ENCODE measurements around the gene ANXA4. TPM values are rescaled to one million over a fixed set of nuclear protein-coding genes. Genes with fewer than 3 reads are reported as not detected.

The ANXA4 gene
- total RNA-seq, 2 experiments from 2014 or later, result 86.9 to 90.4 TPM

DNA sequence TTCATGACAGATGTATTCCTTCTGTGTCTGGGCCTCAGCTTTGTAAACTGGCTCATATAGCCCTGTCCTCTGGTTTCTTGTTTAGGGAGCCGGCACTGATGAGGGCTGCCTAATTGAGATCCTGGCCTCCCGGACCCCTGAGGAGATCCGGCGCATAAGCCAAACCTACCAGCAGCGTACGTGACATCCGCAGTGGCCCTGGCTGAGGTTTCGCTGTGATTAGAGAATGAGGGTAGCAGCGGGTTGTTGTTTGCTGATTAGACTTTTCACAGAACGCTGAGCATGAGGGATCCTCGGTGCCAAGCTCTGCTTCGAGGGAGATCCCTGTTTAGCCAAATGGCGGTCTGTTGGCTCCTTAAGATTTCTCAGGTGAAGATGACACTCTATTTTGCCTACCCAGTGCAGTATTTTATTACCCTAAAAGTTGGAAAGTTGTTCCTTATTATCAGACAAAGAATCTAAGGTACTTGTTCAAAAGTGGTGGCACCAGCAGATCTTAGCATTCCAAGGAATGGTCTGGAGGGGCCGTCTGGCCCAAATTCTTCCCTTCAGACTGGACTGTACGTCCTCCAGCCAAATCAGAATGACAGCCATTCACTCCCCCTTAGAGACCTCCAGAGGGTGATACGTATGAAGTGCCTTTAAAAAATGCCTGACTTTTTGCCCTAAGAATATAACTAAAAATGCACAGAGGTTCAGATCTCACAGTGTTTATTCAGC is 66.0 kb downstream of the ANXA4 start:
- Mint-ChIP-seq H3K27me3 (no peaks in the 10 kb centered on the region), H3K27ac (no peak overlapping the region), H3K4me3 (no peak overlapping the region), H3K4me1 (peaks cover 18% of the 10 kb centered on the region), H3K9me3 (no peaks in the 10 kb centered on the region), H3K36me3 (ENCODE audit: low read depth) (peaks cover 40% of the 10 kb centered on the region)
- ChIA-PET POLR2A (interaction anchor here (0.6 kb wide), 1 partner anchor 72 kb away, joined by 3 read pairs; no protein-coding TSS in a partner anchor), CTCF (no interaction called here)
- no peak for DNase-seq

DNA sequence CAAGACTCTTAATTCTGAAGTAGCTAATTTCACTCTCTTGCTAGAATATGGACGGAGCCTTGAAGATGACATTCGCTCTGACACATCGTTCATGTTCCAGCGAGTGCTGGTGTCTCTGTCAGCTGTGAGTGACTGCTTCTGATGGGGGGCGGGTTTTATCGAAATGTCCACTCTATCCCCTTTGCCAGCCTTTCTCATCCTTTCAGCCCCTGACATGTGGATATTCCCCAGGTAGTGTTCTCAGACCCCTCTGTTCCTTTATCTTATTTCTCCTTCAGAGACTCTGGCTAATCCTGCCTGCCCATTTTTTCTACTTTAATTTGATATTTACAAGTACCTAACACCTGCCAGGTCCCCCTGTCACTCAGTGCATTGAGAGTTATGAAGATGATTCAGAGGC is 68.6 kb downstream of the ANXA4 start:
- no peaks in the 10 kb centered on the region for H3K9me3 Mint-ChIP-seq
- CTCF ChIA-PET, result interaction anchor here (1.7 to 12.1 kb wide), 2 partner anchors 12 to 85 kb away, joined by 3 to 323 read pairs; no protein-coding TSS in a partner anchor
- DNase-seq, result no peak
- peaks cover 31% of the 10 kb centered on the region for H3K36me3 Mint-ChIP-seq (ENCODE audit: low read depth)
- H3K27me3 Mint-ChIP-seq, result no peaks in the 10 kb centered on the region
- peaks cover under 1% of the 10 kb centered on the region for H3K4me1 Mint-ChIP-seq
- H3K4me3 Mint-ChIP-seq, result no peak overlapping the region
- no peak overlapping the region for H3K27ac Mint-ChIP-seq
- POLR2A ChIA-PET, result interaction anchor here (0.9 kb wide), 1 partner anchor 86 kb away, joined by 3 read pairs; no protein-coding TSS in a partner anchor

DNA sequence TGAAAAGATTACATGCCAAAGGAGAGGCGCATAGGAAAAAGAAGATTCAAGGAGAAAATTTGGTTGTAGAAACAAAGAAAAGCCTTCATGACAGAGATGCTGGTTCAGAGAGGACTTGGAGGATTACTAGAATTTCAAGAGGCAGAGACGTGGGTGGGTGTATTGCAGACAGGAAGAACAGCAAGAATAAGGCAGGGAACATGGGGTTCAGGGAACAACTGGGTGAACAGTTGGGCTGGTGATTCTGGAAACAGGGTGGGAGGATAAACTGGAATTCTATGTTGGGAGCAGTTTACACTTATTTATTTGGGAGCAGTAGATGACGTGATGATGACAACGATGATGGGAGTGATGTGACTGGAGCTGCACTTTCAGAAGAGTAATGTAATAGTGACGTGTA is 69.1 kb downstream of the ANXA4 start:
- Mint-ChIP-seq H3K27me3 (no peaks in the 10 kb centered on the region), H3K27ac (no peak overlapping the region), H3K9me3 (no peaks in the 10 kb centered on the region), H3K4me1 (no peaks in the 10 kb centered on the region), H3K4me3 (no peak overlapping the region), H3K36me3 (ENCODE audit: low read depth) (peaks cover 29% of the 10 kb centered on the region)
- ChIA-PET POLR2A (interaction anchor here (0.9 kb wide), 1 partner anchor 86 kb away, joined by 3 read pairs; no protein-coding TSS in a partner anchor), CTCF (interaction anchor here (0.9 to 12.1 kb wide), 3 partner anchors 12 to 86 kb away, joined by 3 to 323 read pairs (median 3); no protein-coding TSS in a partner anchor)
- no peak for DNase-seq

DNA sequence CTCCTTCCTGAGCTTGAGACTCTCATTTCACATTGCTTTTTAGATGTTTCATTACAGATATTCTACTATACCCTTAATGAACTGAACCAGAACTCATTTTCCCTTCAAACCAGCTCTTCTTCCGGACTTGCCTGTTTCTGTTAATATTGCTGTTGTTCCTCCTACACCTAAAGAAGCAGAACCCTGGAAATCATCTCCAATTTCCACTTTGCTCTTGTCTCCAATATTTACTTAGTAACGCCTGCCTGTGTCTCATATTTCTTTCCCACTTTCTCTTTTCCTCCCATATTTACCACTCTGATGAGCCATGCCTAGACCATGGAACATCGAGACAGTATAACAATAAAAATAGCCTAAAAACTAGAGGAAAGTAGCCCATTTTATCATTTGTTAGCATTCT is 69.7 kb downstream of the ANXA4 start:
- POLR2A ChIA-PET, result interaction anchor here (0.8 to 1.4 kb wide), 3 partner anchors 70 to 168 kb away, joined by 3 to 5 read pairs (median 3); partner anchors contain the start of gene AAK1
- Mint-ChIP-seq H3K27ac (no peak overlapping the region), H3K9me3 (no peaks in the 10 kb centered on the region), H3K4me1 (no peaks in the 10 kb centered on the region), H3K4me3 (no peak overlapping the region), H3K36me3 (ENCODE audit: low read depth) (peaks cover 23% of the 10 kb centered on the region), H3K27me3 (no peaks in the 10 kb centered on the region)
- CTCF ChIA-PET, result interaction anchor here (0.9 to 12.1 kb wide), 5 partner anchors 11 to 96 kb away, joined by 3 to 323 read pairs (median 3); no protein-coding TSS in a partner anchor
- no peak for DNase-seq

DNA sequence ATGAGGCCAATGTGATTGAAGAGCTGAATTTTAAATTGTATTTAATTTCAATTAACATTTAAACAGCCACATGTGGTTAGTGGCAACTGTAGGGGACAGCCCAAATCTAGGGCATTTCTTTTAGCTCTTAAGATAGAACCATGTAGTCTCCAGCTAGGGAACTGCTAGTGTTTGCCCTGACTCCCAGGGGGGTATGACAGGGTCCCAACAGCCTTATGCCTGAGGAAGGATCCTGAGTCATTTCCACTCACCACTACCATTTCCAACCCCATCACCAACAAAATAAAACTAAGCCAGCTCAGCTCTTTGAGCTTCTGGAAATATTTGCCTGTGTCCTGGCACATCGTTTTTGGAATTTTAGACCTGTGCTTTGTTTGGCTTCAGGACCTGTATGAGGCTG is 73.8 kb downstream of the ANXA4 start:
- Mint-ChIP-seq H3K4me1 (peaks cover 9% of the 10 kb centered on the region), H3K27me3 (no peaks in the 10 kb centered on the region), H3K9me3 (no peaks in the 10 kb centered on the region), H3K27ac (no peak overlapping the region), H3K4me3 (no peak overlapping the region), H3K36me3 (ENCODE audit: low read depth) (peaks cover 26% of the 10 kb centered on the region)
- ChIA-PET CTCF (interaction anchor here (0.5 to 12.1 kb wide), 13 partner anchors 10 to 101 kb away, joined by 3 to 323 read pairs (median 4); partner anchors contain the start of gene ANXA4), POLR2A (interaction anchor here (1.3 to 3.5 kb wide), 6 partner anchors 12 to 91 kb away, joined by 3 to 24 read pairs (median 12); partner anchors contain the start of gene ANXA4)
- no peak for DNase-seq

DNA sequence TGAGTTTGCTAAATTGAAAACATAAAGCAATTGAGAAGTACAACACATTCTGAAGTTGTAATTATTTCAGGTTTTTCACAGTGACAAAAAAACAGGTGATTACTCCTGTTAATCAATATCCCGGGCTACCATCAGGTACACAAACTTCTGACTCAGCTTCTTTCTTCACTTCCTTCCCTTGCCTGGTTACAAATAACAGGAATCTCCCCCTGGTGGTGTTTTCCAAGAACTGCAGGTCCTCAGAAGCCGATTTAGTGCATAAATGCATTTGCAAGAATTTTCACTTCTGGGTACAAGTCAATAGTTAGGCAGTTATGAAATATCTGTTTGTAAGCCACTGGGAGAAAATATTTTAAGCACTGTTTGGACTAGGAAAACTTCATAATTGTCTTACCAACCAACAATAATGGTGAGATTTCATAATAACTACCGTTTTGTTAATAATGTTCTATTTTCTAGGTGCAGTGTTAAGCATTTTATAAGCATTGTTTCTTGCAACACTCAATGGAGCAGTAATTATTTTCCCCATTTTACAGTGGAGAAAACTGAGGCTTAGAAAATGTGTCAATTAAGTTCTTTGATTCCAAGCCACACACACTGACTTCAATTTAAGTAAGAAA is 75.1 kb downstream of the ANXA4 start:
- Mint-ChIP-seq H3K27me3 (no peaks in the 10 kb centered on the region), H3K4me3 (no peak overlapping the region), H3K4me1 (peaks cover 9% of the 10 kb centered on the region), H3K27ac (no peak overlapping the region), H3K36me3 (ENCODE audit: low read depth) (peaks cover 28% of the 10 kb centered on the region), H3K9me3 (no peaks in the 10 kb centered on the region)
- POLR2A ChIA-PET, result interaction anchor here (1.0 to 3.5 kb wide), 6 partner anchors 11 to 380 kb away, joined by 3 to 24 read pairs (median 11); partner anchors contain the start of genes ANXA4 and NFU1
- DNase-seq, result peak; percentile 80
- CTCF ChIA-PET, result interaction anchor here (0.5 to 12.1 kb wide), 31 partner anchors 8 to 442 kb away, joined by 3 to 323 read pairs (median 4); partner anchors contain the start of genes ANXA4 and GMCL1

DNA sequence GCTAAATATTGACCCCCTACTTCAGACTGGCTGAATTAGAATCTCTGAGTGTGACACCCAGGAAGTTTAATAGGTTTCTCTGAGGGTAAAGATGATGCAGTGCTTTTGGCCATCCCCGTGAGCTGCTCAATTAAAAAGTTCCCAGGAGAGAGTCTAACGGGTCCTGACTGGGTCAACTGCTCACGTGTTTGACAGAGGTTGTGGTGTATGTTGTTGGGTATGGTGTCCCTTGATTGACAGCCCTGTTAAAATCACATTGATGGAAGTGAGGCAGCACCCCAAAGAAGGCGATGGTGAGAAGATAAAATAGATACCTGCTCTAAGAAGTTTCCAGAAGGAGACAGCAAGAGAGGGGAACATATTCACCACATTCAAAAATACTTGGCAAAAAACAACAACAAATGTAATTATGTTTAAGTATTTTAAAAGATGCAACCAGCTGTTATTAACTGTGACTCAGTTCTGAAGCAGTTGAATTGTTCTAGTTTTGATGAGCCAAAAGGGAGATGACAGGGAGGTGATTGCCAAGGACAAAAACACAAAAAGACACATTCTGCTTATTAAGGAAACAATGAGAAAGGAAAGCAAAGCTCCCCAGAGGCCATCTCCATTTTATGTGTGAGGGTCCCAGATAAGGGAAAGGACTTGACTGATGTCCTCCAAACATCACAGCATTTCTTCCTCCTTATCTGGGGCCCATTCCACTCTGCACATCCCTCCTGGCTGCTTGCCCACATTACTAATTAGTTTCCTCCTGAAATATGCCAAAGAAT is 76.0 kb downstream of the ANXA4 start:
- ChIA-PET POLR2A (interaction anchor here (3.5 kb wide), 1 partner anchor 93 kb away, joined by 24 read pairs; no protein-coding TSS in a partner anchor), CTCF (interaction anchor here (1.0 to 12.1 kb wide), 10 partner anchors 9 to 442 kb away, joined by 3 to 323 read pairs (median 4); partner anchors contain the start of genes ANXA4 and GMCL1)
- Mint-ChIP-seq H3K4me3 (no peak overlapping the region), H3K4me1 (peaks cover 9% of the 10 kb centered on the region), H3K27me3 (no peaks in the 10 kb centered on the region), H3K27ac (no peak overlapping the region), H3K36me3 (ENCODE audit: low read depth) (peaks cover 32% of the 10 kb centered on the region), H3K9me3 (no peaks in the 10 kb centered on the region)
- no peak for DNase-seq

DNA sequence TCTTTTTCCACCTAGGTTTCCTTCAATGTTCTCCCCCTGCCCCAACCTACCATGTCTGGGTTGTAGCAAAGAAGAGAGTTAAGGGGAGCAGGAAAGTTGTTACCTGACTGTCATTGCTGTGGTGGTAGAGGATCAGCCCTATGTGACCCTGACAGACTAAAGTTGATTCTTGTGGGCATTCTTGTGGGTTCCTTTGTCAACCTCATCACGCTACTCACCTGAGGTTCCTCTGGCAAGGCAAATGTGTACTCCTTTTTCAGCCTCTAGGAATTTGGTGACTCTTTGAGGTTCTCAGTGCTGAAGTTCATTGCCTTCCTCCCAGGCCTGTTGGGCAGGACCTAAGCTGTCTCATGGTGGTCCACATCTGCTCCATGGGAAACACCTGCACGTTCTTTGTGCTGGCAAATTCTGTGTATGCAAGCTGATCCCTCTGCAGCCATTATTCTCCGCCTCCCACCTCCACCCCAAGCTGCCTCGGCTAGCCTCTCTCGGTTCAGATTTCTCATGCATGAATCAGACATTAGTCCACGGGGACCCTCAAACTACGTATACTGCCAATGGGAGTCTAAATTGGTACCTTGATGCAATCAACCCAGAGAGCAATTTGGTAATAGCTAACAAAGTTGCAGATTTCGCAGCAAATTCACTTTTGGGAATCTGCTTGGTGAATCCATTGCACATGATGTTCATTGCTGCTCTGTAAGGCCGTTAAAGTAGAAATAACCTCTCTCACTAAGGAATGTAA is 86.0 kb downstream of the ANXA4 start:
- Mint-ChIP-seq H3K4me3 (peak overlapping the region; percentile 85), H3K4me1 (peaks cover 39% of the 10 kb centered on the region), H3K27ac (peak overlapping the region; percentile 93), H3K27me3 (no peaks in the 10 kb centered on the region), H3K36me3 (ENCODE audit: low read depth) (peaks cover 12% of the 10 kb centered on the region), H3K9me3 (no peaks in the 10 kb centered on the region)
- CTCF ChIA-PET, result interaction anchor here (1.4 to 5.2 kb wide), 3 partner anchors 11 to 104 kb away, joined by 3 to 46 read pairs (median 7); no protein-coding TSS in a partner anchor
- POLR2A ChIA-PET, result interaction anchor here (0.6 to 3.0 kb wide), 10 partner anchors 13 to 390 kb away, joined by 3 to 19 read pairs (median 5); partner anchors contain the start of genes ANXA4, C2orf42, NFU1 and PCBP1
- no peak for DNase-seq

DNA sequence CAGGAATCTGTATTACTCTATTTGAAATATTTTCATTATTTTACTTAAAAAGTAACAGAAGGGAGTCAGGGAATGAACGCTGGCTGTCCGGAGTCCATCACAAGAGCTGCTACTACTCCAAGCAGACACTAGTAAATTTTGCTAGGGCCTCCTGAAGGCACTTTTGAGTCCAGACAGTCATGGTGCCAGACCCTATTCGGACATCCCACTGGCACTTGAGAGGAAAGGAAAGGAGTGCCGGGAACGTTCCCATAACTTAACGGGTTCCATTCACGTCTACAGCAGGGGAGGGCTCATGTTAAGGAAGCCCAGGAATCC is 87.0 kb downstream of the ANXA4 start:
- ChIA-PET CTCF (interaction anchor here (0.9 to 5.2 kb wide), 3 partner anchors 12 to 179 kb away, joined by 3 to 46 read pairs (median 7); no protein-coding TSS in a partner anchor), POLR2A (interaction anchor here (0.8 to 3.0 kb wide), 11 partner anchors 8 to 391 kb away, joined by 3 to 19 read pairs (median 5); partner anchors contain the start of genes ANXA4, NFU1, PCBP1 and SNRNP27)
- peak overlapping the region; percentile 85 for H3K4me3 Mint-ChIP-seq
- H3K36me3 Mint-ChIP-seq (ENCODE audit: low read depth), result peaks cover 12% of the 10 kb centered on the region
- DNase-seq, result no peak
- peak overlapping the region; percentile 93 for H3K27ac Mint-ChIP-seq
- no peaks in the 10 kb centered on the region for H3K9me3 Mint-ChIP-seq
- H3K27me3 Mint-ChIP-seq, result no peaks in the 10 kb centered on the region
- H3K4me1 Mint-ChIP-seq, result peaks cover 46% of the 10 kb centered on the region

DNA sequence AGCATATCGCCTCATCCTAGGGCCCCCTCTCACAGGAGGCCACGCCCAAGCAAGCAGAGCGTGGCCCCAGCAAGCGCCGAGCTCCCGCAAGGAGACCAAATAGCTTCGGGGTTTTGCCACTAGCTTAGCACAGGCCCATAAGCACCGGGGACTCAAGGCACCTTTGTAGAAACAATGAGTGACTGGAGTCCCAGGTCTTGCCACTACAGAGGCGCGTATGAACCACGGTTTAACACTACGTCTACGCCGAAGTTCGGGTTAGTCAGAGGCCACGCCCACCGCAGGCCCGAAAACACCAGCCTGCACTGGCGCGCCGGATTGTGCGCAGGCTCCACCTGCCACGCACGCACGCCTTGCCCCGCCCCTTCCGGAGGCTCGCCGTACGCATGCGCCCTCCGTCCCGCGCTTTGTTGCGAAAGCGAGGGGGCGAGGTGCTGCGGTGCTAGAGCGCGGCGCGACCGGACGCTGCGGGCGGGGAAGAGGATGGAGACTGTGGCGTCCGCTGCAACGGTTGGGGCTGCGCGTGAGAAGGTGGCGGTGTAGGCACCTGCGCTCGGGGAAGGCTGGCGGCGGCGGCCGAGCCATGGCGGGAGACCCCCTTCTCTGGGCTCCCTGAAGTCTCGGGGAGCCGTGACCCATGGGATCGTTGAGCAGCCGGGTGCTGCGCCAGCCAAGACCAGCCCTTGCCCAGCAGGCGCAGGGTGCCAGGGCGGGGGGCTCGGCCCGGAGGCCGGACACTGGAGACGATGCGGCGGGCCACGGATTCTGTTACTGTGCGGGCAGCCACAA is 87.5 kb downstream of the ANXA4 start, which contains the start of gene GMCL1:
GMCL1 (plus strand) TSS at position 405 of the 789 bp plus-strand sequence; CDS start at position 638, 233 bp downstream.
- Mint-ChIP-seq H3K27ac (peak within 1 kb of the TSS; percentile 93), H3K27me3 (no peaks in the 10 kb centered on the region), H3K4me1 (peaks cover 51% of the 10 kb centered on the region), H3K9me3 (no peaks in the 10 kb centered on the region), H3K36me3 (ENCODE audit: low read depth) (peaks cover 18% of the 10 kb centered on the region), H3K4me3 (peak within 1 kb of the TSS; percentile 85)
- ChIA-PET CTCF (interaction anchor here (0.9 to 5.2 kb wide), 3 partner anchors 13 to 179 kb away, joined by 3 to 46 read pairs (median 7); no protein-coding TSS in a partner anchor), POLR2A (interaction anchor here (0.8 to 3.0 kb wide), 13 partner anchors 9 to 392 kb away, joined by 3 to 19 read pairs (median 4); partner anchors contain the start of genes ANXA4, NFU1, PCBP1 and SNRNP27)
- peak; percentile 99 for DNase-seq
